ENCODE results near the gene UBE2E3. TPM values are rescaled to one million over a fixed set of nuclear protein-coding genes. Genes with fewer than 3 reads are reported as not detected.
"Not testable (repeated sequence)": the region's sequence is repeated elsewhere in the genome, so short reads cannot be mapped to it uniquely, and the experiment has no call there.

Gene UBE2E3
- total RNA-seq, result 10 to 100 TPM; 49.7 to 53.8 TPM

- Histone ChIP-seq H3K27me3 (replicated peaks; ENCODE audit: insufficient read depth) (no peaks in the 10 kb centered on the region), H3K9me3 (no peaks in the 10 kb centered on the region), H3K36me3 (no peaks in the 10 kb centered on the region), H3K4me3 (peak within 1 kb of the TSS; percentile 90), H3K4me1 (ENCODE audit: control insufficient read depth in 1 of 2, low read depth in 2 of 2) (peaks cover 17 to 47% of the 10 kb centered on the region in 2 donors), H3K27ac (peak within 1 kb of the TSS; percentile 91)
- peak; percentile 86 for ATAC-seq (ENCODE audit: insufficient number of reproducible peaks, low FRiP score, low read depth)
- DNase-seq (ENCODE audit: low spot score), result peak; percentile 19
- peak; percentile 66 for TF ChIP-seq CTCF (IDR thresholded peaks at IDR 0.05)
Measured at GRCh38 chr2:180980106-180980942, at the start of gene UBE2E3. Gene UBE2E3 (plus strand): TSS chr2:180980605. CDS start chr2:180982043, 1,438 bp downstream.

GRCh38 chr2:180931841-180932240 lies 48.6 kb upstream of the UBE2E3 start:
- Histone ChIP-seq H3K27ac (no peak overlapping the region), H3K27me3 (replicated peaks; ENCODE audit: insufficient read depth) (no peaks in the 10 kb centered on the region), H3K9me3 (no peaks in the 10 kb centered on the region), H3K36me3 (no peaks in the 10 kb centered on the region), H3K4me1 (ENCODE audit: control insufficient read depth in 1 of 2, low read depth in 2 of 2) (peaks cover 0 to 6% of the 10 kb centered on the region in 2 donors), H3K4me3 (no peak overlapping the region)
- ATAC-seq (ENCODE audit: insufficient number of reproducible peaks, low FRiP score, low read depth), result no peak
- no peak for TF ChIP-seq CTCF (IDR thresholded peaks at IDR 0.05)
- no peak for DNase-seq (ENCODE audit: low spot score)

GRCh38 chr2:180933332-180933731 lies 47.1 kb upstream of the UBE2E3 start:
- DNase-seq (ENCODE audit: low spot score) (no peak), ATAC-seq (ENCODE audit: insufficient number of reproducible peaks, low FRiP score, low read depth) (no peak)
- Histone ChIP-seq H3K36me3 (no peaks in the 10 kb centered on the region), H3K9me3 (no peaks in the 10 kb centered on the region), H3K4me1 (ENCODE audit: control insufficient read depth in 1 of 2, low read depth in 2 of 2) (peaks cover 0 to 6% of the 10 kb centered on the region in 2 donors), H3K27me3 (replicated peaks; ENCODE audit: insufficient read depth) (no peaks in the 10 kb centered on the region), H3K27ac (no peak overlapping the region), H3K4me3 (no peak overlapping the region)
- no peak for TF ChIP-seq CTCF (IDR thresholded peaks at IDR 0.05)

- no peak for TF ChIP-seq CTCF (IDR thresholded peaks at IDR 0.05)
- Histone ChIP-seq H3K4me1 (ENCODE audit: control insufficient read depth in 1 of 2, low read depth in 2 of 2) (peaks cover 0 to 6% of the 10 kb centered on the region in 2 donors), H3K27me3 (replicated peaks; ENCODE audit: insufficient read depth) (no peaks in the 10 kb centered on the region), H3K4me3 (no peak overlapping the region), H3K27ac (no peak overlapping the region), H3K36me3 (no peaks in the 10 kb centered on the region), H3K9me3 (no peaks in the 10 kb centered on the region)
- no peak for DNase-seq (ENCODE audit: low spot score)
- ATAC-seq (ENCODE audit: insufficient number of reproducible peaks, low FRiP score, low read depth), result no peak
Measured at GRCh38 chr2:180934911-180935310, 45.5 kb upstream of the UBE2E3 start.

- not testable (repeated sequence) for H3K27me3 ChIP-seq (replicated peaks; ENCODE audit: insufficient read depth); H3K9me3 ChIP-seq; DNase-seq (ENCODE audit: low spot score); H3K27ac ChIP-seq; H3K4me3 ChIP-seq; ATAC-seq (ENCODE audit: insufficient number of reproducible peaks, low FRiP score, low read depth); H3K36me3 ChIP-seq; H3K4me1 ChIP-seq (ENCODE audit: control insufficient read depth in 1 of 2, low read depth in 2 of 2)
Measured at GRCh38 chr2:180937480-180937879, 42.9 kb upstream of the UBE2E3 start.
